SJCRH30 (cell line): Measurements from ENCODE around the gene MRFAP1L1. TPM values are rescaled to one million over a fixed set of nuclear protein-coding genes. Genes with fewer than 3 reads are reported as not detected.
"Not testable (repeated sequence)": the region's sequence is repeated elsewhere in the genome, so short reads cannot be mapped to it uniquely, and the experiment has no call there.

Experiments used
- DNase-seq, 2 experiments: peaks; one replicate each; pipeline ENCODE4 v3.0.0-alpha.2; 2015 to 2020
- H3K27ac ChIP-seq: fragments of 250-450 bp; sonication (Bioruptor Pico); 2 replicates; pipeline ENCODE4 v1.5.1; 2020; ENCODE audit warnings: mild to moderate bottlenecking, moderate library complexity
- H3K27me3 ChIP-seq: fragments of 250-450 bp; sonication (Bioruptor Pico); 2 replicates; pipeline ENCODE4 v1.5.1; 2020; ENCODE audit warnings: mild to moderate bottlenecking, moderate library complexity
- H3K36me3 ChIP-seq: fragments of 250-450 bp; sonication (Bioruptor Pico); 2 replicates; pipeline ENCODE4 v1.5.1; 2020; ENCODE audit warnings: mild to moderate bottlenecking, moderate library complexity
- H3K4me1 ChIP-seq: fragments of 250-450 bp; sonication (Bioruptor Pico); 2 replicates; pipeline ENCODE4 v1.5.1; 2020; ENCODE audit warnings: mild to moderate bottlenecking, moderate library complexity
- H3K4me3 ChIP-seq: fragments of 250-450 bp; sonication (Bioruptor Pico); 2 replicates; pipeline ENCODE4 v1.5.1; 2020; ENCODE audit warnings: mild to moderate bottlenecking, moderate library complexity
- H3K9me3 ChIP-seq: fragments of 250-450 bp; sonication (Bioruptor Pico); replicated peaks from 2 replicates; pipeline ENCODE4 v1.5.1; 2020; ENCODE audit warnings: mild to moderate bottlenecking, moderate library complexity
- total RNA-seq: library from RNA; depleted of rRNA; stranded (reverse); fragments of >200 nt; shearing (Covaris generic); gene quantifications from 2 replicates; pipeline ENCODE4 v1.2.3, GENCODE V29; 2014

MRFAP1L1 gene
- total RNA-seq, 1 experiment from 2014 or later = 88.4 TPM

- peak in 1 of 2 experiments; percentile 53 for DNase-seq
- no peak overlapping the region for H3K4me3 ChIP-seq
- H3K9me3 ChIP-seq = no peaks in the 10 kb centered on the region
- peaks cover 12% of the 10 kb centered on the region; the same call in 1 of the 2 replicates for H3K4me1 ChIP-seq
- H3K27me3 ChIP-seq = no peaks in the 10 kb centered on the region
- H3K36me3 ChIP-seq = no peaks in the 10 kb centered on the region
- no peak overlapping the region for H3K27ac ChIP-seq
These were observed 18.2 kb upstream of the MRFAP1L1 start for GRCh38 chr4:6727943-6728250.

GRCh38 chr4:6727081-6727942 is 17.6 kb upstream of the MRFAP1L1 start:
- Histone ChIP-seq H3K4me3 (peak overlapping the region; percentile 50), H3K36me3 (no peaks in the 10 kb centered on the region), H3K4me1 (peaks cover 6% of the 10 kb centered on the region; the same call in 1 of the 2 replicates), H3K27ac (peak overlapping the region; percentile 58), H3K9me3 (no peaks in the 10 kb centered on the region), H3K27me3 (no peaks in the 10 kb centered on the region)
- peak; percentile 91 to 92 for DNase-seq

GRCh38 chr4:6725427-6725961 is 15.8 kb upstream of the MRFAP1L1 start:
- not testable (repeated sequence) for H3K36me3 ChIP-seq, DNase-seq, H3K4me3 ChIP-seq, H3K27ac ChIP-seq, H3K9me3 ChIP-seq, H3K27me3 ChIP-seq
- H3K4me1 ChIP-seq = peaks cover 10% of the 10 kb centered on the region; the same call in 1 of the 2 replicates

GRCh38 chr4:6724421-6725111 is 14.9 kb upstream of the MRFAP1L1 start:
- DNase-seq = no peak

GRCh38 chr4:6723851-6724250 is 14.2 kb upstream of the MRFAP1L1 start:
- no peak overlapping the region for H3K27ac ChIP-seq
- no peaks in the 10 kb centered on the region for H3K9me3 ChIP-seq
- H3K27me3 ChIP-seq = no peaks in the 10 kb centered on the region
- H3K4me3 ChIP-seq = no peak overlapping the region
- no peaks in the 10 kb centered on the region for H3K36me3 ChIP-seq
- no peak for DNase-seq
- H3K4me1 ChIP-seq = peaks cover 12% of the 10 kb centered on the region; the same call in 1 of the 2 replicates

More at GRCh38 chr4:6724421-6725111, 14.9 kb upstream of the MRFAP1L1 start:
- Histone ChIP-seq H3K4me3 (no peak overlapping the region), H3K27me3 (no peaks in the 10 kb centered on the region), H3K4me1 (peaks cover 12% of the 10 kb centered on the region; the same call in 1 of the 2 replicates), H3K36me3 (no peaks in the 10 kb centered on the region), H3K27ac (no peak overlapping the region), H3K9me3 (no peaks in the 10 kb centered on the region)

GRCh38 chr4:6722891-6723290 is 13.2 kb upstream of the MRFAP1L1 start:
- H3K27me3 ChIP-seq = no peaks in the 10 kb centered on the region
- no peak overlapping the region for H3K27ac ChIP-seq
- no peaks in the 10 kb centered on the region for H3K36me3 ChIP-seq
- DNase-seq = no peak
- peaks cover 10% of the 10 kb centered on the region; the same call in 1 of the 2 replicates for H3K4me1 ChIP-seq
- no peaks in the 10 kb centered on the region for H3K9me3 ChIP-seq
- H3K4me3 ChIP-seq = no peak overlapping the region

- Histone ChIP-seq H3K27me3 (no peaks in the 10 kb centered on the region), H3K27ac (no peak overlapping the region), H3K4me3 (no peak overlapping the region), H3K36me3 (no peaks in the 10 kb centered on the region), H3K4me1 (peaks cover 10% of the 10 kb centered on the region), H3K9me3 (no peaks in the 10 kb centered on the region)
- no peak for DNase-seq
These were observed 11.5 kb upstream of the MRFAP1L1 start for GRCh38 chr4:6721121-6721520.

- DNase-seq = peak; percentile 90 to 93
- Histone ChIP-seq H3K4me1 (peaks cover 10% of the 10 kb centered on the region), H3K27me3 (no peaks in the 10 kb centered on the region), H3K4me3 (no peak overlapping the region), H3K9me3 (no peaks in the 10 kb centered on the region), H3K27ac (no peak overlapping the region), H3K36me3 (no peaks in the 10 kb centered on the region)
These were observed 10.6 kb upstream of the MRFAP1L1 start for GRCh38 chr4:6720202-6720699.

- no peaks in the 10 kb centered on the region for H3K27me3 ChIP-seq
- H3K4me1 ChIP-seq = peaks cover 10% of the 10 kb centered on the region
- no peak for DNase-seq
- no peak overlapping the region for H3K27ac ChIP-seq
- no peak overlapping the region for H3K4me3 ChIP-seq
- H3K36me3 ChIP-seq = no peaks in the 10 kb centered on the region
- no peaks in the 10 kb centered on the region for H3K9me3 ChIP-seq
These were observed 10.0 kb upstream of the MRFAP1L1 start for GRCh38 chr4:6719611-6720179.

- DNase-seq = no peak
- Histone ChIP-seq H3K36me3 (no peaks in the 10 kb centered on the region), H3K27ac (no peak overlapping the region), H3K4me1 (peaks cover 10% of the 10 kb centered on the region), H3K9me3 (no peaks in the 10 kb centered on the region), H3K27me3 (no peaks in the 10 kb centered on the region), H3K4me3 (no peak overlapping the region)
These were observed 9.4 kb upstream of the MRFAP1L1 start for GRCh38 chr4:6718932-6719610.

GRCh38 chr4:6716958-6717655 is 7.4 kb upstream of the MRFAP1L1 start:
- Histone ChIP-seq H3K4me3 (peak overlapping the region; percentile 70), H3K9me3 (no peaks in the 10 kb centered on the region), H3K4me1 (peaks cover 10% of the 10 kb centered on the region), H3K27ac (no peak overlapping the region), H3K36me3 (no peaks in the 10 kb centered on the region), H3K27me3 (no peaks in the 10 kb centered on the region)
- peak in 1 of 2 experiments; percentile 38 for DNase-seq

- no peaks in the 10 kb centered on the region for H3K9me3 ChIP-seq
- peak within 1 kb of the TSS; percentile 9; the same call in 1 of the 2 replicates for H3K27ac ChIP-seq
- peak within 1 kb of the TSS; percentile 70 for H3K4me3 ChIP-seq
- H3K4me1 ChIP-seq = peaks cover 10% of the 10 kb centered on the region
- no peaks in the 10 kb centered on the region for H3K27me3 ChIP-seq
- H3K36me3 ChIP-seq = no peaks in the 10 kb centered on the region
- DNase-seq = peak; percentile 89 to 93
These were observed 6.6 kb upstream of the MRFAP1L1 start, which contains the start of gene BLOC1S4 for GRCh38 chr4:6716018-6716911. Gene BLOC1S4, plus strand, starts transcription at chr4:6716174. Its CDS starts 36 bp downstream, at chr4:6716210.

- no peak for DNase-seq
- H3K27me3 ChIP-seq = no peaks in the 10 kb centered on the region
- H3K4me1 ChIP-seq = peaks cover 7% of the 10 kb centered on the region
- peak overlapping the region; percentile 70 for H3K4me3 ChIP-seq
- no peaks in the 10 kb centered on the region for H3K9me3 ChIP-seq
- no peak overlapping the region for H3K27ac ChIP-seq
- no peaks in the 10 kb centered on the region for H3K36me3 ChIP-seq
These were observed 6.0 kb upstream of the MRFAP1L1 start for GRCh38 chr4:6715704-6716017.
